ENCODE data around the gene MAPK11.

MAPK11 gene

DNA sequence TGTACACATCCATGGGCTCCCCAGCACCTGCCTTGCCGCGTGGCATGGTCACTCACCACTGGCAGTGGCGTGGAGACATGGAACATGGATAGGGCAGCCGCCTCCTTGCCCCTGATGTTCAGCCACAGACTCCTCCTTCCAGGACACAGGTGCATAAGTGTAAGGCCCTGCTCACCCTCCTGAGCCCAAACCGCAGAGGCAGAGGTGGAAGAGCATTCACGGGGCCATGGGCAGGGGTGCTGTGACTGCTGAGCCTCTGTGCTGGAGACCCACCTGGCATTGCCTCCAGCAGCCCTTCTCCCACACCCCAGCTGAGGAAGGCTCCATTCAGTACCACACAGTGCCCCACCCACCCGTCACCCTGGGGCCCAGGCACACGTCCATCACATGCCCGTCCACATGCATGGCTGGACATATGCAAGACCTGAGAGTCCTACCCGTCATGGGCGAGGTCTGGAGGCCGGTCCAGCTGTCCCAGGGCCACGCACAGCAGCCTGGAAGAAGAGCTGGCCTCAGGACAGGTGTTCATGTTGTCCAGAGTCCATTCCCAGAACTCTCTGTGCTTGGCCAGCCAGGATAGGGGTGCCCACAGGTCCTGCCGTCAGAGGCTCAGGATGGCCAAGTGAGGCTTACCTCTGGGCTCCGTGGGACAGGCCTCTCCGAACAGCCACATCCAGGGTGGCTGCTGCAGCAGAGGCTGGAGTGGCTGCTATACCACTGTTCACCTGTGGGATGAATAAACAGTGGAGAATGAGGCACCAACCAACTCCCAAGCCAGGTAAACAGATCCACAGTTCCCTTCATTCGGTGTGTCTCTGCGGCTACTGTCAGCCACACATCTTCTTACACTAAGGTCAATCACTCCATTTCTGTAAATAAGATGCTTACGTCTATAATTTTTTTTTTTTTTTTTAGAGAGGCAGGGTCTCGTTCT is 23.7 kb downstream of the MAPK11 start:
- TF ChIP-seq, protein P1, sequence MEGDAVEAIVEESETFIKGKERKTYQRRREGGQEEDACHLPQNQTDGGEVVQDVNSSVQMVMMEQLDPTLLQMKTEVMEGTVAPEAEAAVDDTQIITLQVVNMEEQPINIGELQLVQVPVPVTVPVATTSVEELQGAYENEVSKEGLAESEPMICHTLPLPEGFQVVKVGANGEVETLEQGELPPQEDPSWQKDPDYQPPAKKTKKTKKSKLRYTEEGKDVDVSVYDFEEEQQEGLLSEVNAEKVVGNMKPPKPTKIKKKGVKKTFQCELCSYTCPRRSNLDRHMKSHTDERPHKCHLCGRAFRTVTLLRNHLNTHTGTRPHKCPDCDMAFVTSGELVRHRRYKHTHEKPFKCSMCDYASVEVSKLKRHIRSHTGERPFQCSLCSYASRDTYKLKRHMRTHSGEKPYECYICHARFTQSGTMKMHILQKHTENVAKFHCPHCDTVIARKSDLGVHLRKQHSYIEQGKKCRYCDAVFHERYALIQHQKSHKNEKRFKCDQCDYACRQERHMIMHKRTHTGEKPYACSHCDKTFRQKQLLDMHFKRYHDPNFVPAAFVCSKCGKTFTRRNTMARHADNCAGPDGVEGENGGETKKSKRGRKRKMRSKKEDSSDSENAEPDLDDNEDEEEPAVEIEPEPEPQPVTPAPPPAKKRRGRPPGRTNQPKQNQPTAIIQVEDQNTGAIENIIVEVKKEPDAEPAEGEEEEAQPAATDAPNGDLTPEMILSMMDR (IDR thresholded peaks at IDR 0.05; ENCODE audit: insufficient read depth, low read depth, low read length, missing control alignments), result peak; percentile 32
- DNase-seq (ENCODE audit: low read depth), result peak; percentile 26
- H3K4me3 ChIP-seq (ENCODE audit: low read length), result no peak overlapping the region

DNA sequence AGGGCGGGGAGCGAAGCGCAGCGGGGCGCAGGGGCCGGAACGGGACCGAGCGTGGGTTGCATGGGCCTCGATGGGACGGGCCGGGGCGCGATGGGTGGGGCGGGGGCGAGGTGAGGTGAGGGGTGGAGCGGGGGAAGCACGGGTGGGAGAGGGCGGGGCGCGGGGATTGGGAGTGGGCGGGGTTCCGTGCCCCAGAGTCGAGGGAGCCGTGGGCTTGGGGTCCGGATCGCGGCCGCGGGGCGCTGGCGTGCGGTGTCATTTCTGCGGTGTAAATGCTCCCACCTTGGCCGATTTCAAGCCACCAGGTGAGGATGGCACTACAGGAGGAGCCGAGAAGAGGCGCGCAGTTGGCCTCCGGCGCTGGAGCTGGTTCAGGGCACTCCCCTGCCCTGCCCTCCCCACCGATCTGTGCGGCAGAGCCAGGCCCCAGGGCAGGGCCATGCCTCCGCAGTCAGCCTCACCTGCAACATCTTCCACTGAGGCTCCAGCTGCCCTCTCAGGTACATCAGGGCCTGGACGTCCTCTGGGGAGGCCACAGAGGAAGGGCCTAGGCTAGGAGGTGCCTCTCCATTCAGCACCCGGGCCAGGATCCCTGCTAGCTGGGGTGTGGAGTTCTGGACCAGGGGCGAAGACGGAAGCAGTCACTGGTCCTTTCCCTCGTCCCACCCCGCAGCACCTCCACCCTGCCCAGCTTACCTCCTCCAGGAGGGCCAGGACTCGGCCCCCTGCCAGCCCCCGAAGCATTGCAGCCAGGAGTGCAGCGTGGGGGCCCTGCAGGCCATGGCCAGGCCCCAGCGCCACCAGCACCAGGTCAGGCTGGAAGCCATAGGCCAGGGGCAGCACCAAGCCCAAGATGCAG is 24.7 kb downstream of the MAPK11 start:
- TF ChIP-seq, protein P1 (IDR thresholded peaks at IDR 0.05; ENCODE audit: insufficient read depth, low read depth, low read length, missing control alignments), result no peak
- peak overlapping the region; percentile 94 for H3K4me3 ChIP-seq (ENCODE audit: low read length)
- peak; percentile 48 for DNase-seq (ENCODE audit: low read depth)

GRCh38 chr22:50244420-50245213 is 25.6 kb downstream of the MAPK11 start, which contains the start of gene TUBGCP6:
Gene TUBGCP6 (minus strand): TSS chr22:50245023. CDS start chr22:50244459, 564 bp downstream.
- peak; percentile 96 for DNase-seq (ENCODE audit: low read depth)
- peak within 1 kb of the TSS; percentile 94 for H3K4me3 ChIP-seq (ENCODE audit: low read length)
- TF ChIP-seq, protein P1 (IDR thresholded peaks at IDR 0.05; ENCODE audit: insufficient read depth, low read depth, low read length, missing control alignments), result peak; percentile 26

DNA sequence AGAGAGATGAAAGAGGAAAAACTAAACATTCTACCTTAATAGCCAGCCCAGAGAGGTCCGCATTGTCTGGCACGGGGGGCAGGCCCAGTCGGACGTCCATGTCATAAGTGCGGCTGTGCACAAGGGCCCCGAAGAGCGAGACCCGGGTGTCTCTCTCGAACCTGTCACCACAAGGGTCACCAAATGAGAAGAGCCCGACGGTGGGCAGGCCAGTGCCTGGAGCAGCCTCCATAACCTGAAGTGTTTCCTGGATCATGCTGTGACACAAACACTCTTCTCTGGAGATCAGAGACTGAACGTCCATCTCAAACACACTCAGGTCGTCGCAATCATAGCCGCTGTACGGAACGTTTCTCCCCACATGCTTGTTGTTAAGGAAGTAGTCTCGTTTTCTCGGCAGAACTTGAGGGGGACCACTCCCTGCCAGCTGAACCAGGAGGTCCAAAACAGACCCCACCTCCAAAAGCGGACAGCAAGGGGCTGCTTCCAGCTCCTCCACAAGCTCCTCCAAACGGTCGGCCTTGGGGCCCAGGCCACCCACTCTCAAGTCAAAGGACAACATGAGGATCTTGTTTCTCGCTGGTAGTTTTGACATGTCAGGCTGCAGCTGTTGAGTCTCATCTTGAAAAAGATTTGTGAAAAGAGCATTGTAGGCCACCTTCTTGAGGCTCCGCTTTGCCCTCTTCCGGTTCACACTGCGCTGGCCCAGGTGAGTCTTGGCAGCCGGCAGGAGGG is 26.3 kb downstream of the MAPK11 start:
- TF ChIP-seq, protein P1 (IDR thresholded peaks at IDR 0.05; ENCODE audit: insufficient read depth, low read depth, low read length, missing control alignments), result no peak
- peak; percentile 17 for DNase-seq (ENCODE audit: low read depth)
- peak overlapping the region; percentile 94 for H3K4me3 ChIP-seq (ENCODE audit: low read length)

DNA sequence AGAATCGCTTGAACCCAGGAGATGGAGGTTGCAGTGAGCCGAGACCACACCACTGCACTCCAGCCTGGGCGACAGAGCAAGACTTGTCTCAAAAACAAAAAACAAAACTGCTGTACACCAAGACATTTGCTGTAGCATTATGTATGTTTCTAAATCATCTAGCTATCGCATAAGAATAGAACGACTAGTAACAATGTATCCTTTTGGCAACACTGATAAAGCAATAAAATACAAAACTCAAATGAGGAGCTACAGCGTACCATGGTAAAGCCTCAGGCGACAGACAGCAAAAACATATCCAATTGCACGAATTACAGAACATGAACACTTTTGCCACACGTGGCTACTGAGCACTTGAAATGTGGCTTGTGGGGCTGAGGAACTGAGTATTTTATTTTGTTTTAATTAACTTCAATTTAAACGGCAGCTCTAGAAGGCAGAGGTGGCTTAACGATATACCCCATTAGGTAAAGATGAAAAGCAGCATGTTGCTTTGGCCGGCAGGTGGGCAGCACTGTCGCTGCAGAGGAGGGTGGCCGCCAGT is 27.7 kb downstream of the MAPK11 start:
- TF ChIP-seq, protein P1 (IDR thresholded peaks at IDR 0.05; ENCODE audit: insufficient read depth, low read depth, low read length, missing control alignments), result no peak
- DNase-seq (ENCODE audit: low read depth), result no peak
- H3K4me3 ChIP-seq (ENCODE audit: low read length), result peak overlapping the region; percentile 94
